Measurements from ENCODE around the gene ZNF45.

Gene ZNF45

GRCh38 chr19:43940719-43941118 is 5.6 kb upstream of the ZNF45 start:
- in situ Hi-C loops (cut with MboI; ENCODE audit: low sequenced_read_pairs, unreplicated experiment) = no loop called here
- DNase-seq (ENCODE audit: low spot score) = no peak
- TF ChIP-seq CTCF (IDR thresholded peaks at IDR 0.05; ENCODE audit: borderline replicate concordance, control extremely low read depth, extremely low read depth, insufficient read depth, missing control alignments) = no peak

GRCh38 chr19:43939557-43940260 is 4.6 kb upstream of the ZNF45 start:
- TF ChIP-seq CTCF (IDR thresholded peaks at IDR 0.05; ENCODE audit: borderline replicate concordance, control extremely low read depth, extremely low read depth, insufficient read depth, missing control alignments) = no peak
- in situ Hi-C loops (cut with MboI; ENCODE audit: low sequenced_read_pairs, unreplicated experiment) = no loop called here
- DNase-seq (ENCODE audit: low spot score) = no peak

- DNase-seq (ENCODE audit: low spot score) = no peak
- in situ Hi-C loops (cut with MboI; ENCODE audit: low sequenced_read_pairs, unreplicated experiment) = no loop called here
- TF ChIP-seq CTCF (IDR thresholded peaks at IDR 0.05; ENCODE audit: borderline replicate concordance, control extremely low read depth, extremely low read depth, insufficient read depth, missing control alignments) = no peak
These were observed 1.1 kb upstream of the ZNF45 start for GRCh38 chr19:43936188-43936587.

GRCh38 chr19:43934055-43934984 is 762 bp downstream of the ZNF45 start:
- in situ Hi-C loops (cut with MboI; ENCODE audit: low sequenced_read_pairs, unreplicated experiment) = no loop called here
- peak; percentile 13 for DNase-seq (ENCODE audit: low spot score)
- no peak for TF ChIP-seq CTCF (IDR thresholded peaks at IDR 0.05; ENCODE audit: borderline replicate concordance, control extremely low read depth, extremely low read depth, insufficient read depth, missing control alignments)

GRCh38 chr19:43928820-43929219 is 6.3 kb downstream of the ZNF45 start:
- no peak for TF ChIP-seq CTCF (IDR thresholded peaks at IDR 0.05; ENCODE audit: borderline replicate concordance, control extremely low read depth, extremely low read depth, insufficient read depth, missing control alignments)

GRCh38 chr19:43923875-43924274 is 11.2 kb downstream of the ZNF45 start:
- DNase-seq (ENCODE audit: low spot score) = no peak
- no peak for TF ChIP-seq CTCF (IDR thresholded peaks at IDR 0.05; ENCODE audit: borderline replicate concordance, control extremely low read depth, extremely low read depth, insufficient read depth, missing control alignments)
- in situ Hi-C loops (cut with MboI; ENCODE audit: low sequenced_read_pairs, unreplicated experiment) = no loop called here

More at GRCh38 chr19:43928820-43929219, 6.3 kb downstream of the ZNF45 start:
- in situ Hi-C loops (cut with MboI; ENCODE audit: low sequenced_read_pairs, unreplicated experiment) = no loop called here
- DNase-seq (ENCODE audit: low spot score) = no peak
